Stomach (tissue), 9 donors: ENCODE measurements around the gene FCN2. TPM values are rescaled to one million over a fixed set of nuclear protein-coding genes. Genes with fewer than 3 reads are reported as not detected.
A peak's percentile ranks its signal among the peaks of the same experiment; 100 is the strongest.

Experiments
- DNase-seq, 2 donors: peaks; one replicate each; pipeline versions ENCODE4 v3.0.0 to v3.0.0-alpha.2; 2013 to 2019
- H3K27ac ChIP-seq, 5 donors: fragments of 200-600 bp in 4 of 5; sonication (generic) in 4 of 5; one replicate each; pipeline ENCODE4 v1.5.1; 2013 to 2019; ENCODE audit warnings: mild to moderate bottlenecking in 1 of 5, moderate library complexity in 1 of 5
- H3K27me3 ChIP-seq, 3 donors: fragments of 200-600 bp; sonication (generic); one replicate each; pipeline ENCODE4 v1.5.1; 2017 to 2019; ENCODE audit warnings: mixed run types in 1 of 3
- H3K36me3 ChIP-seq, 4 donors: fragments of 200-600 bp; sonication (generic); 1 replicate in 3 of 4; 2 replicates in 1 of 4; pipeline ENCODE4 v1.5.1; 2016 to 2019
- H3K4me1 ChIP-seq, 4 donors: fragments of 200-600 bp; sonication (generic); one replicate each; pipeline ENCODE4 v1.5.1; 2016 to 2019
- H3K4me3 ChIP-seq, 4 donors: fragments of 200-600 bp; sonication (generic) in 3 of 4; one replicate each; pipeline ENCODE4 v1.5.1; 2016 to 2019; ENCODE audit warnings: mild to moderate bottlenecking in 1 of 4
- H3K9me3 ChIP-seq, 4 donors: fragments of 200-600 bp; sonication (generic); one replicate each; pipeline ENCODE4 v1.5.1; 2016 to 2019
- CTCF ChIP-seq, 7 experiments: fragments of 450-650 bp in 4 of 7; fragments of 200-600 bp in 3 of 7; sonication (generic) in 3 of 7; IDR thresholded peaks; one replicate each; pipeline ENCODE4 v1.5.1; 2016 to 2019; ENCODE audit warnings: antibody characterized with exemption in 7 of 7, control low read depth in 2 of 7, mild to moderate bottlenecking in 1 of 7
- EP300 ChIP-seq: sonication (generic); formaldehyde crosslinking; IDR thresholded peaks from one replicate; pipeline ENCODE4 v1.6.1; 2017; ENCODE audit warnings: antibody characterized with exemption
- POLR2A ChIP-seq, 4 donors: fragments of 450-650 bp; IDR thresholded peaks; one replicate each; pipeline ENCODE4 v1.6.1; 2016; ENCODE audit warnings: antibody characterized with exemption in 4 of 4, control low read depth in 2 of 4, mild to moderate bottlenecking in 1 of 4, moderate library complexity in 1 of 4
- POLR2AphosphoS5 ChIP-seq, 3 donors: sonication (generic); formaldehyde crosslinking; IDR thresholded peaks; one replicate each; pipeline ENCODE4 v1.6.1; 2016; ENCODE audit warnings: antibody characterized with exemption in 3 of 3
- WGBS, 5 donors: extraction: QIAGEN DNeasy Blood & Tissue Kit in 3 of 5; methylation state at CpG; one replicate each; pipeline versions ENCODE4 v1.1.5 to v1.1.7; 2013 to 2018; 5-methylcytosine and 5-hydroxymethylcytosine counted together
- intact Hi-C: fragments of 100-400 bp; cut with DNase I; formaldehyde crosslinking; loops from one replicate; pipeline ENCODE4 v1.15.1; 2023; ENCODE audit warnings: low total_unique reads
- polyA plus RNA-seq, 3 donors: library from polyadenylated mRNA; stranded (reverse); fragments of 200-250 nt; gene quantifications; one replicate each; pipeline ENCODE4 v1.2.3, GENCODE V29; 2013
- total RNA-seq, 5 donors: library from RNA; depleted of rRNA; stranded (reverse); fragments of >200 nt; gene quantifications; one replicate each; pipeline versions ENCODE4 v1.1.0 to v1.2.3, GENCODE V29; 2014 to 2016
- donor health status: healthy with polysubstance abuse.
- donor health status: Bipolar disorder and iron deficiency.
- donor health status: healthy.

FCN2 gene
- total and polyA plus RNA-seq, 8 donors = 0.13 TPM; not detected in 7

- Histone ChIP-seq H3K27ac (no peak overlapping the region), H3K4me1 (no peaks in the 10 kb centered on the region), H3K4me3 (no peak overlapping the region), H3K9me3 (peaks cover 0 to 6% (median 1%) of the 10 kb centered on the region in 4 donors), H3K36me3 (no peaks in the 10 kb centered on the region), H3K27me3 (peaks cover 0 to 79% (median 13%) of the 10 kb centered on the region in 3 donors)
- intact Hi-C loops = no loop called here
- WGBS, 5 donors = 68 to 82% (median 73%) methylated on average over 18 to 23 of the region's 23 CpGs
- peak in 1 of 2 donors; percentile 13 for DNase-seq
- TF ChIP-seq EP300 = no peak
- no peak for TF ChIP-seq POLR2A (IDR thresholded peaks at IDR 0.05)
- TF ChIP-seq POLR2AphosphoS5 (IDR thresholded peaks at IDR 0.05) = no peak
- TF ChIP-seq CTCF (IDR thresholded peaks at IDR 0.05) = no peak
Measured at GRCh38 chr9:134913713-134914500, 33.3 kb downstream of the FCN2 start.

DNA sequence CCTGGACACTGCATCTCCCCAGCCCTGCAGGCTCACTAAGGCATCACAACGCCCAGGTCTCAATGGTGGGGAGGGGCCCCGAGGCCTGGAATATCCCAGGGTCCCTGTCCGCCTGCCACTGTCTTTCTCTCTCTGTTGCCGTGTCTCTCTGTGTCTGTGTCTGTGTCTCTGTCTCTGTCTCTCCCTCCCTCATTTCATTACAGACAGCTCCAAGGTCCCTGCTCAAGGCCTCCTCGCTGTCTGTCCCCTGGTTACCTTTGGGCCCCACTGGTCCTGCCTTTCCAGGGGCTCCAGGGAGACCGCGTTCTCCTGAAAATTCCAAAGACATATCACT, 33.9 kb downstream of the FCN2 start:
- no peak for DNase-seq
- Histone ChIP-seq H3K27me3 (peaks cover 0 to 74% (median 13%) of the 10 kb centered on the region in 3 donors), H3K27ac (no peak overlapping the region), H3K4me3 (no peak overlapping the region), H3K36me3 (no peaks in the 10 kb centered on the region), H3K4me1 (no peaks in the 10 kb centered on the region), H3K9me3 (peaks cover 0 to 11% (median 5%) of the 10 kb centered on the region in 4 donors)
- TF ChIP-seq CTCF (IDR thresholded peaks at IDR 0.05) = no peak
- TF ChIP-seq EP300 = no peak
- TF ChIP-seq POLR2AphosphoS5 (IDR thresholded peaks at IDR 0.05) = no peak
- no peak for TF ChIP-seq POLR2A (IDR thresholded peaks at IDR 0.05)
- intact Hi-C loops = no loop called here
- 62 to 76% (median 72%) methylated on average over 7 of the region's 7 CpGs for WGBS, 5 donors

DNA sequence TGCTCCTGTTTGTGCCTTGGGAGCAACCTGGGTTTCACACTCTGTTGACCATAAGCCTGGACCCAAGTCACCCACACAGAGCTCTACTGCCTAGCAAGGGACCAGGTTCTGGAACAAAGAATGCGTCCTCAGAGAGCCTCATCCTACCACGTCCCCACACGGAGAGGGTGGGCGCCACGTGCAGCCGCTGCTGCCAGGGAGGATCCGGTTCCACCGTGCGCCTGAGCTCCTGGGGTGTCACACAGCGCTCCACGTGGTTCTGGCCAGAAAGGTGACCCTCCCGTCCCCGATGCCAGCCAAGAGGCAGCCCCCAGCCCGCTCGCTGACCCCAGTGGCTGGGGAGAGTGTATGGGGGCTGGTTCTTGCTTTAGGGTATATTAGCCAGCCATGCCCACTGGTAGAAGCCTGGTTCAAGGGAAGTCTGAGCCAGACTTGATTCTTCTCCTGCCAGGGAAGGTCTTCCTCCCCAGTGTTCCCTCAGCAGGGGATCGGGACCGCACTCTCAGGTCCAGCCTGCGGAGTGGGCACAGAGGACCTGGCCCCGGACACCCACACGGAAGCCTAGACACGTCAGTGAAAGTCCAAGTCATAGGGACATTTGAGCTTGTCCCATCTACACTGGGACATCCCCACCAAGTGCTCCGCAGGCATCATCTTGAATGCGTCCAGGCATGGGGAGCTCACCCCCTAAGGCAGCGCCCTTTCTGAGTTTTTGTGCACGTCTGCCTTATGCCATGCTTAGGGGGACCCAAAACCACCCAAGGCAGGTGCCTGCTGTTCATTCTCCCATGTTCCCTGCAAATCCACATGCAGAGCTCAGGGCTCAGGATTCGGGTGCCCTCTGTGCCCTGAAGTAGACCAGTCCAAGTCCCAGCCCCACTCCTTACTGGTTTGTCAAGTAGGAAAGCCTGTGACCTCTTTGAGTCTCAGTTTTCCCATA, 34.7 kb downstream of the FCN2 start:
- TF ChIP-seq CTCF (IDR thresholded peaks at IDR 0.05) (no peak), POLR2AphosphoS5 (IDR thresholded peaks at IDR 0.05) (no peak)
- H3K27me3 ChIP-seq = peaks cover 0 to 68% (median 13%) of the 10 kb centered on the region in 3 donors
- no peaks in the 10 kb centered on the region for H3K4me1 ChIP-seq
- H3K27ac ChIP-seq = no peak overlapping the region
- peak overlapping the region in 1 of 4 donors; percentile 15 for H3K4me3 ChIP-seq
- peak in 1 of 2 donors; percentile 7 for DNase-seq
- H3K9me3 ChIP-seq = peaks cover 0 to 16% (median 13%) of the 10 kb centered on the region in 4 donors
- no peaks in the 10 kb centered on the region for H3K36me3 ChIP-seq
- WGBS, 5 donors = 82 to 86% (median 83%) methylated on average over 16 to 26 of the region's 26 CpGs
- intact Hi-C loops = no loop called here

DNA sequence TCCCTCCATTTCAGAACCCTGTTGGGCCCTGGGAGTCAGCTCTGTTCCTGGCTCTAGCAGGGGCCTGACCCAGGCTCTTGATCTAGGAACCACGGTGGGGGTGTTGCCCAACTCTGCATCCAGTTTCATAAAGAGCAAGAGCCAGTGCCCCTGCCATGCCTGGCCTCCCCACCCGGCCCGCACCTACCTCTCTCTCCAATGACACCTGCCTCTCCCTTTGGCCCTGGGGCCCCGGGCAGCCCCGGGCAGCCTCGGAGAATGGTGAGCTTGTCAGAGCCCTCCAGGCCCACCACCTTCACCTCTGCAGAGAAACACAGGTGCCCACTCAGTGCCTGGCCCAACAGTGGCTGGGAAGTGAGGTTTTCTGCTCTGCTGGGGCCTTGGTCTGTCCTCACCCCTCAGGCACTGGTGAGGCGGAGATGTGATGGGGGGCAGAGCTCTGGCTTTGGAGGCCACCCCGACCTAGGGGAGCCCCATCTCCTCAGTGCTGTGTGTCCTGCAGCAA, 35.6 kb downstream of the FCN2 start:
- no peak for DNase-seq
- Histone ChIP-seq H3K4me3 (peak overlapping the region in 1 of 4 donors; percentile 15), H3K36me3 (no peaks in the 10 kb centered on the region), H3K9me3 (peaks cover 0 to 21% (median 16%) of the 10 kb centered on the region in 4 donors), H3K4me1 (no peaks in the 10 kb centered on the region), H3K27me3 (peaks cover 0 to 72% (median 13%) of the 10 kb centered on the region in 3 donors), H3K27ac (no peak overlapping the region)
- TF ChIP-seq POLR2AphosphoS5 (IDR thresholded peaks at IDR 0.05) = no peak
- no peak for TF ChIP-seq EP300
- TF ChIP-seq POLR2A (IDR thresholded peaks at IDR 0.05) = no peak
- no peak for TF ChIP-seq CTCF (IDR thresholded peaks at IDR 0.05)
- 76 to 86% (median 81%) methylated on average over 8 of the region's 8 CpGs for WGBS, 5 donors
- intact Hi-C loops = no loop called here
